ENCODE data around the gene NPAS4.

The NPAS4 gene

GRCh38 chr11:66447012-66447411 lies 26.2 kb downstream of the NPAS4 start:
- no peaks in the 10 kb centered on the region for H4K20me1 ChIP-seq (ENCODE audit: insufficient read depth, low read length)
- H3K27me3 ChIP-seq (ENCODE audit: low read depth, low read length): no peaks in the 10 kb centered on the region; the same call in 1 of the 2 replicates
- no peak for TF ChIP-seq CTCF (IDR thresholded peaks at IDR 0.05; ENCODE audit: low read depth, low read length)
- TF ChIP-seq EZH2phosphoT487 (IDR thresholded peaks at IDR 0.05; ENCODE audit: low read depth): no peak
- no peaks in the 10 kb centered on the region for H3K9me3 ChIP-seq (ENCODE audit: insufficient read depth, low read length)
- H3K4me1 ChIP-seq (ENCODE audit: low read length): no peaks in the 10 kb centered on the region
- H3K9ac ChIP-seq (ENCODE audit: low read length): no peak overlapping the region
- no peaks in the 10 kb centered on the region for H3K36me3 ChIP-seq (replicated peaks; ENCODE audit: low read depth, low read length)
- no peak overlapping the region for H3K4me3 ChIP-seq (ENCODE audit: low read length)
- no peaks in the 10 kb centered on the region for H3K79me2 ChIP-seq (ENCODE audit: low read length)
- no peak overlapping the region for H3K27ac ChIP-seq (ENCODE audit: low read length)
- H2AFZ ChIP-seq (ENCODE audit: low read depth, low read length): no peak overlapping the region
- H3K4me2 ChIP-seq (ENCODE audit: low read length): no peak overlapping the region

DNA sequence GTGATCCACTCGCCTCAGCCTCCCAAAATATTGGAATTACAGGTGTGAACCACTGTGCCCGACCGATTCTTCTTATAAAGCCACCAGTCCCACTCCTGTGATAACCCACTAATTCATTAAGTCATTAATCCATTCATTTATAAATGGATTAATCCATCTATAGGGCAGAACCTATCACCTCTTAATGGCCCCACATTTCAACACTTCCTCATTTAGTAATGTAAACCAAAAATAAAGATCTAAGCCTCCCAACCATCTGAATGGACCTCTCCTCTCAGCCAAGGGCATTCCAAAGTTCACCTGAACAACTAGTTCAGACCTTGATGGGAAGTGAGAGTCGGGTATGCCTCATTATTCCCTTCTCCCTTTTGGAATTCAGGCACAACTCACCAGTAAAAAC lies 27.7 kb downstream of the NPAS4 start:
- Histone ChIP-seq H3K9ac (ENCODE audit: low read length) (no peak overlapping the region), H3K4me3 (ENCODE audit: low read length) (no peak overlapping the region), H3K79me2 (ENCODE audit: low read length) (no peaks in the 10 kb centered on the region), H3K4me1 (ENCODE audit: low read length) (no peaks in the 10 kb centered on the region), H3K27me3 (ENCODE audit: low read depth, low read length) (0 out of 2 replicates have a peak, but pooled peaks cover 4% of the 10 kb centered on the region), H3K9me3 (ENCODE audit: insufficient read depth, low read length) (no peaks in the 10 kb centered on the region), H3K4me2 (ENCODE audit: low read length) (no peak overlapping the region), H4K20me1 (ENCODE audit: insufficient read depth, low read length) (no peaks in the 10 kb centered on the region), H3K27ac (ENCODE audit: low read length) (no peak overlapping the region), H2AFZ (ENCODE audit: low read depth, low read length) (no peak overlapping the region), H3K36me3 (replicated peaks; ENCODE audit: low read depth, low read length) (no peaks in the 10 kb centered on the region)
- TF ChIP-seq CTCF (IDR thresholded peaks at IDR 0.05; ENCODE audit: low read depth, low read length) (no peak), EZH2phosphoT487 (IDR thresholded peaks at IDR 0.05; ENCODE audit: low read depth) (no peak)

DNA sequence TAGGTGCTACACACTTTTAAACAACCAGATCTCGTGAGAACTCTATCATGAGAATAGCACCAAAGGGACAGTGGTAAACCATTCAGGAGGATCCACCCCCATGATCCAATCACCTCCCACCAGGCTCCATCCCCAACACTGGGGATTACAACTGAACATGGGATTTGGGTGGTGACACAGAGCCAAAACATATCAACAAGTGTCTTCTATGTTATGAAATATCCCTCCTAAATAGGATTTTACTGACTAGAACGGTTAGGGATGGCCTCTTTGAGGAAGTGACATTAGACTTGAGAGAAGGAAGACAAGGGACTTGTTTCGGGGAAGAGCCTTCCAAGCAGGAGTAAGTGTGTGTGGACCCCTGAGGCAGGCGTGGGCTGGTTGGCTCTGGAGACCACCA lies 29.7 kb downstream of the NPAS4 start:
- no peak overlapping the region for H3K4me3 ChIP-seq (ENCODE audit: low read length)
- no peak for TF ChIP-seq CTCF (IDR thresholded peaks at IDR 0.05; ENCODE audit: low read depth, low read length)
- TF ChIP-seq EZH2phosphoT487 (IDR thresholded peaks at IDR 0.05; ENCODE audit: low read depth): no peak
- no peak overlapping the region for H3K4me2 ChIP-seq (ENCODE audit: low read length)
- no peak overlapping the region for H3K9ac ChIP-seq (ENCODE audit: low read length)
- no peaks in the 10 kb centered on the region for H3K9me3 ChIP-seq (ENCODE audit: insufficient read depth, low read length)
- H3K36me3 ChIP-seq (replicated peaks; ENCODE audit: low read depth, low read length): no peaks in the 10 kb centered on the region
- no peak overlapping the region for H3K27ac ChIP-seq (ENCODE audit: low read length)
- peaks cover 17% of the 10 kb centered on the region for H3K27me3 ChIP-seq (ENCODE audit: low read depth, low read length)
- H4K20me1 ChIP-seq (ENCODE audit: insufficient read depth, low read length): no peaks in the 10 kb centered on the region
- H3K4me1 ChIP-seq (ENCODE audit: low read length): no peaks in the 10 kb centered on the region
- H3K79me2 ChIP-seq (ENCODE audit: low read length): no peaks in the 10 kb centered on the region
- H2AFZ ChIP-seq (ENCODE audit: low read depth, low read length): no peak overlapping the region

GRCh38 chr11:66451663-66452062 lies 30.8 kb downstream of the NPAS4 start:
- H3K36me3 ChIP-seq (replicated peaks; ENCODE audit: low read depth, low read length): no peaks in the 10 kb centered on the region
- TF ChIP-seq CTCF (IDR thresholded peaks at IDR 0.05; ENCODE audit: low read depth, low read length) (no peak), EZH2phosphoT487 (IDR thresholded peaks at IDR 0.05; ENCODE audit: low read depth) (no peak)
- no peaks in the 10 kb centered on the region for H3K79me2 ChIP-seq (ENCODE audit: low read length)
- peaks cover 22% of the 10 kb centered on the region for H3K27me3 ChIP-seq (ENCODE audit: low read depth, low read length)
- H3K4me3 ChIP-seq (ENCODE audit: low read length): no peak overlapping the region
- H4K20me1 ChIP-seq (ENCODE audit: insufficient read depth, low read length): no peaks in the 10 kb centered on the region
- no peak overlapping the region for H2AFZ ChIP-seq (ENCODE audit: low read depth, low read length)
- peaks cover under 1% of the 10 kb centered on the region for H3K4me1 ChIP-seq (ENCODE audit: low read length)
- H3K4me2 ChIP-seq (ENCODE audit: low read length): no peak overlapping the region
- no peaks in the 10 kb centered on the region for H3K9me3 ChIP-seq (ENCODE audit: insufficient read depth, low read length)
- no peak overlapping the region for H3K27ac ChIP-seq (ENCODE audit: low read length)
- H3K9ac ChIP-seq (ENCODE audit: low read length): no peak overlapping the region

All from OCI-LY3 (cell line).